Activated T-cell treated with anti-CD3 and anti-CD28 coated beads, Interleukin-2, amount 50 U/mL, for 72 hours (primary cell): ENCODE data around the gene KRTAP5-2. TPM values are rescaled to one million over a fixed set of nuclear protein-coding genes. Genes with fewer than 3 reads are reported as not detected.

ENCODE experiments used
- ATAC-seq, 2 donors: fragments of 150-1000 bp; cut with Tn5 transposase; replicated peaks in 1 of 2; 2 replicates each; pipeline ENCODE4 v1.10.0; 2021; ENCODE audit warnings: moderate library complexity in 2 of 2, mild to moderate bottlenecking in 1 of 2
- DNase-seq, 2 donors: peaks; one replicate each; pipeline ENCODE4 v3.0.0; 2021 to 2022; ENCODE audit warnings: mixed read lengths in 1 of 2
- H3K27ac Mint-ChIP-seq: one replicate; pipeline ENCODE4 v1.8.0; 2022; ENCODE audit warnings: mild to moderate bottlenecking, moderate library complexity, mixed read lengths
- H3K27me3 Mint-ChIP-seq: one replicate; pipeline ENCODE4 v1.8.0; 2022; ENCODE audit warnings: low read depth, mixed read lengths
- H3K36me3 Mint-ChIP-seq, 2 donors: one replicate each; pipeline ENCODE4 v1.8.0; 2022; ENCODE audit warnings: mixed read lengths in 2 of 2, mild to moderate bottlenecking in 1 of 2; ENCODE audit not compliant: insufficient read depth in 2 of 2
- H3K4me1 Mint-ChIP-seq: one replicate; pipeline ENCODE4 v1.8.0; 2022; ENCODE audit warnings: low read depth, mixed read lengths
- H3K4me3 Mint-ChIP-seq, 2 donors: one replicate each; pipeline ENCODE4 v1.8.0; 2022; ENCODE audit warnings: mild to moderate bottlenecking in 2 of 2, mixed read lengths in 2 of 2, moderate library complexity in 2 of 2
- H3K9me3 Mint-ChIP-seq, 2 donors: one replicate each; pipeline ENCODE4 v1.8.0; 2022; ENCODE audit warnings: mixed read lengths in 2 of 2
- total RNA-seq, 2 donors: library from RNA; stranded (reverse); gene quantifications; one replicate each; pipeline ENCODE4 v1.2.3, GENCODE V29; 2022

Gene KRTAP5-2
- total RNA-seq, 2 donors from 2014 or later: not detected

DNA sequence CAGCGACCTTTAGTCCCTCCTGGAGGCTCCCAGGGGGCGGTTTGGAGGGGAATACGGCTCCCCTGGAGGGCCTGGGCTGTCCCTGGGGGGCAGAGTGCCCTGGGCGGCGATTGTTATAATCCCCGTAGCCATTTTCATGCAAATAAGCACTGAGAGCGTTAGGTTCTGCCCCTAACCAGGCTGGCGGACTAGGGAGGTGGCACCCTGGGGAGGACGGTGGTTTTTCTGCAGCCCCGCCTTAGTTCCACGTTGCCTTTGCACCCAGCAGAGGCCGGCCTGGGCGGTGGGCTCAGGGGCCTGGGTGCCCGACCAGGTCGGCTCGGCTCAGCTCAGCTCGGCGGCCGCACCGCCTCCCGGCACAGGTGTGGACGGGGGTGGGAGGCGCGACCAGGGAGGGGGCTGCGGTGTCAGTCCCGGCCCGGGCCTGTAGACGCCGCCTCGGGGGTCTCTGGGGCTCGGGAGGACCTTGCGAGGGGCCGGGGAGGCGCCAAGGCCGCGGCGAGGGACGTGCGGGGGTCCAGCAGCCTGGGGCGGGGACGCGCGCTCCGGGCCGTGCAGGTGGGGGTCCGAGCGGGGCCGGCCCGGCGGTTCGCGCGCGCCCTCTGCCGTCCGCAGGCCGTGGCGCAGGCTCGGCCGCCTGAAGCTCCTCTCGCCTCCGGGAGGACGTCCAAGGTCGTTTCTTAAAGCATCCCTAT, 23.7 kb downstream of the KRTAP5-2 start:
- peak; percentile 51 to 59 for ATAC-seq
- peak overlapping the region; percentile 78 to 79 for H3K4me3 Mint-ChIP-seq
- H3K9me3 Mint-ChIP-seq: peaks cover 0 to 6% of the 10 kb centered on the region in 2 donors
- no peak overlapping the region for H3K27ac Mint-ChIP-seq
- H3K4me1 Mint-ChIP-seq: peaks cover 8% of the 10 kb centered on the region
- peak; percentile 64 to 76 for DNase-seq
- peaks cover 7% of the 10 kb centered on the region for H3K27me3 Mint-ChIP-seq
- peaks cover 3 to 7% of the 10 kb centered on the region in 2 donors for H3K36me3 Mint-ChIP-seq

DNA sequence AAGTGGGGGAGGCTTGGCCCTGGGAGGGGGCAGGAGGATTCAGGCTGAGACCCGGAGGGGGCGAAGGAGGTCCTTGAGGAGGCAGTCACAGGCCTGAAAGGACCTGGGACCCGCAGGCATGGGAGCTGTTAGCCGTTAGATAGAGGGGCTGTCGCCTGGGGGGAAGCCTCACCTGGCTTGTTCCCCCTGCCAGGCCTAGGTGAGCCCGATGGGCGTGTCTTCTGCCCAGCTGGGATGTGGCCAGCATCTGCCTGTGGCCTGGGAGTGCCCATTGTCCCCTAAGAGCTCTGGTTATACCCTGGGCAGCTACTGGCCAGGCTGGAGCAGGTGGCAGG, 24.2 kb downstream of the KRTAP5-2 start:
- peaks cover 8% of the 10 kb centered on the region for H3K4me1 Mint-ChIP-seq
- no peak overlapping the region for H3K27ac Mint-ChIP-seq
- peaks cover 7% of the 10 kb centered on the region for H3K27me3 Mint-ChIP-seq
- peaks cover 3 to 5% of the 10 kb centered on the region in 2 donors for H3K36me3 Mint-ChIP-seq
- DNase-seq (no peak), ATAC-seq (peak; percentile 3 to 14)
- peaks cover 0 to 6% of the 10 kb centered on the region in 2 donors for H3K9me3 Mint-ChIP-seq
- peak overlapping the region; percentile 78 to 79 for H3K4me3 Mint-ChIP-seq

DNA sequence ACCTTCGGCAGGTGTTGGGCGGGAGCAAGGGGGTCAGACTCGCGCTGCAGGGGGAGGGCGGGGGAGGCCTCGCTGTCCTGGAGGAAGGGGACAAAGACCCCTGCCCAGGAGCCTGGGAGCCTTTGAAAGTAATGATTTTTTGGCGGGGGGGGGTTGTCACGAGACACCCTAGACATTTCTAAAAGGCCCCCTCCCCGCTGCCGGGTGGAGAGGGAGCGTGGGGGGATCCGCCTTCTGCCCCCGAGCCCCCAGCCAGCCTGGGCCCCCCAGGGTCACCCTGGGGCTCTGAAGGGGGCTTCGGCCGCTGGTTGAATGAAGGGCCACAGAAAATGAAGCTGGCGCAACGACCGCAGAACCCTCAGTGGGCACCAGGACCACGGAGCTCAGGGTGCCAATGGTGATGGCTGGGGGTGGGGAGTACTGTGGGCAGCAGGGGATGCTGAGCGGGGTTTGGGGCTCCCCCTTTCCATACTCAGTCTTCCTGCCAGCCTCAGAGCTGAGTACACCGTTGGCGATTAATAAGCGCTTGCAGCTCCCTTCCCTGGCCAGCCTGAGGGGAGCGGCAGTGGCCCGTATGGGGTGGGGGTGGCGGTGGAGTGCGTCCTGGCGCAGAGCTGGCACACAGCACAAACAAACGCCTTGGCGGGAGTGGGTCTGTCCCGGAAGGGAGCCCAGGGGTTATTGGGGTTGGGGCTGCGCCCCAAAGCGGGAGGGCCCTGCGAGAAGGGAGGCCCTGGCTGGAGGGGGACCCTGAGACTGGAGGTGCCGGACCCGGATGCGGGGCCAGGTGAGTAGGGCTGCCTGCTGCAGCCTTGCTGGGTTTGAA, 24.8 kb downstream of the KRTAP5-2 start:
- Mint-ChIP-seq H3K27me3 (peaks cover 7% of the 10 kb centered on the region), H3K9me3 (peaks cover 0 to 3% of the 10 kb centered on the region in 2 donors), H3K36me3 (peaks cover 3 to 4% of the 10 kb centered on the region in 2 donors), H3K4me1 (peaks cover 8% of the 10 kb centered on the region), H3K27ac (no peak overlapping the region), H3K4me3 (peak overlapping the region; percentile 78 to 79)
- peak; percentile 32 to 35 for DNase-seq
- ATAC-seq: peak; percentile 3 to 6

DNA sequence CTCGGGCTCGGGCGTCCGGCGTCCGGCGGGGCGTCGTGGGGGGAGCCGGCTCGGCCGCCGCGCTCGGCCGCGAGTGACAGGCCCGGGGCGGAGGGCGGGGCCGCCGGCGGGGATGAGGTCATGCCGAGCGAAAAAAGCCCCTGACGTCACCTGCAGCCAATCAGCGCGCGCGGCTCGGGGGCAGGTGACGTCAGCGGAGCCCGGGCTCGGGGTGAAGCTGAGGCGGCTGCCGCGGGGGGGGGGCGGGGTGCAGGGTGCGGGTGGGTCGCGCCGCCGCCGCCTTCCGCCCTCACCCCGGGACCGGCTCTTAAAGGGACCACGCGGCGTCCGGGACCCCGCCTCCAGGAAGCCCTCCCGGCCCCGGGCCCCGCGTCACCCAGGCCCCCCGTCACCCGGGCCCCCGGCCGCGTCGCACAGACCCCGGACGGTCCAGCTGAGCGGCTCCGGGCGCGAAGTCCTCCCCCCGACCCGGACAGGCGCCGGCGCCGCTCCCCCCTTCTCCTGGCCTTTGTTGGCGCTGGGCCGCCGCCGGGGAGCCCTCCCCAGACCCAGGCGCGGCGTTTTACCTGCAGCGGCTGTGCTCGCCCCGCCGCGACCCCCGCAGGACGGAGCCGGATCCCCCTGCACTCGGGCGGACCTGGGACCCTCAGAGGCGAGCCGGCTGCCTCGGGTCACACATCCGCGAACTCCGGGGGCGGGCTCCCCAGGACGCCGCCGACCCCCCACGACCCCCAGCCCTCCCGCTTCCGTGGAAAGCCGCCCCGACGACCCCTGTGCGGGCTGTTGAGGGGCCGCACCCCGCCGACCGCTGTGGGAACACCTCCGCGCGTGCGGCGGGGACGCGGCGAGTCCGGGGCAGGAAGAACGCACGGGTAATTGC, 25.7 kb downstream of the KRTAP5-2 start, which contains the start of gene DUSP8:
DUSP8 (minus strand) TSS at position 75 of the 880 bp plus-strand sequence. CDS start 6,445 bp downstream, outside the sequence.
- Mint-ChIP-seq H3K4me1 (peaks cover 8% of the 10 kb centered on the region), H3K27me3 (peaks cover 7% of the 10 kb centered on the region), H3K36me3 (no peaks in the 10 kb centered on the region), H3K4me3 (peak within 1 kb of the TSS; percentile 64 to 79), H3K27ac (no peak within 1 kb of the TSS), H3K9me3 (no peaks in the 10 kb centered on the region)
- peak; percentile 75 to 79 for ATAC-seq
- DNase-seq: peak; percentile 94 to 96

DNA sequence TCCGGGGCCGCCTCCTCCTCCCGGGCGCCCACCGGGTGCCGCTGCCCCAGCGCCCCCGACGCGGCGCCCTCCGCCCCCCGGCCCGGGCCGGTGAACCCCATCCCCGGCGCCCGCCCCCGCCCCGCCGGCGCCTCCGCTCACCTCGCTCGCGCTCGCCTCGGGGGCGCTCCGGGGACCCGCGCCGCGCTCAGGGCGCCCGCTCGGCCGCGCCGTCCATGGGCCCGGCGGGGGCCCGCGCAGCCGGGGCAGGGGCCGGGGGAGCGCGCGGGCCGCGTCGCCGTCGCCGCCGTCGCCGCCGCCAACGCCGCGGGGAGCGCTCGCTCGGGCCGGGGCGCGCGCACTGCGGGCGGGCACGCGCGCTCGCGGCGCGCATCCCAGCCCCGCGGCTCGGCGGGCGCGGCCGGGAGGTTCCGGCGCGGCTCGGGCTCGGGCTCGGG, 26.3 kb downstream of the KRTAP5-2 start:
- Mint-ChIP-seq H3K4me3 (no peak overlapping the region), H3K9me3 (no peaks in the 10 kb centered on the region), H3K4me1 (peaks cover 8% of the 10 kb centered on the region), H3K27me3 (peaks cover 7% of the 10 kb centered on the region), H3K27ac (no peak overlapping the region), H3K36me3 (no peaks in the 10 kb centered on the region)
- DNase-seq (peak in 1 of 2 donors; percentile 30), ATAC-seq (peak; percentile 17 to 24)

DNA sequence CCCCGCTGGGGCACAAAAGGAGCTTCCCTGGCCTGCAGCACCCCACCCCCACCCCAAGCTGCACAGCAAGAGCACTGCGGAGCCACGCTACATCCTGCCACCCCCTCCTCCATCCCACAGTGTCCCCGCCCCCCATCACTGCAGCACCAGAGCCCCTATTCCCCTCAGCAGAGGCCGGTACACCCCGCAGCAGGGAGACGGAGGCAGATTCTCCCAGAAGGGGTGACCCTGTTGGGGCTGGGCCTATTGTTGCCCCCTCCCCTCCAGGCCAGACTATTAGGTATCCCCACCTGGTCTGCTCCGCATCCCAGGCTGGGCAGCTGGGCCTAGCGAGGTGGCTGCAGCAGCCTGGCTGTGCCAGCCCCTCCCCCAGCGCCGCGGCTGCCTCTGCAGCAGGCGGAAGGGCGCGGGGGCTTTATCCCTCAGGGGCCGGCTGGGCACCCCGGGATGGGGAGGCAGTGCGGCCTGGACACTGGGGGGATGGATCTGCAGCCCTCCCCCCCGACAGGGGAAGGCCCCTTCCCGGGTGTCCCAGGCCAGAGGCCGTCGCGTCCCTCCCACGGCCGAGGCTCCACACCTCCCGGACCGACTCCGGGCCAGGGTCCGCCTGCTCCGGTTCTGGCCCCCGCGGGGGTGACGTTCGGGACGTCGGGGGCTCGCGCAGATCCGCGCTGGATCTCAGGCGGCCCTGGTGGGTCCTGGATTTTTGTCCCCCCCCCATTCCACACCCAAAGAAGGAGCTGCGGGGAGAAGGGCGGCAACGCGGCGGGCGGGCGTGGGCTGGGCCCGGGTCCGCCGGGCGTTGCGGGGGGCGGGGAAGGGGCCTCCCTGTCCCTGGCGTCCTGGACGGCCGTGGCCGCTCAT, 27.0 kb downstream of the KRTAP5-2 start:
- Mint-ChIP-seq H3K27ac (no peak overlapping the region), H3K27me3 (peaks cover 7% of the 10 kb centered on the region), H3K36me3 (no peaks in the 10 kb centered on the region), H3K9me3 (no peaks in the 10 kb centered on the region), H3K4me3 (peak overlapping the region; percentile 50 to 64), H3K4me1 (peaks cover 8% of the 10 kb centered on the region)
- ATAC-seq (no peak), DNase-seq (no peak)

DNA sequence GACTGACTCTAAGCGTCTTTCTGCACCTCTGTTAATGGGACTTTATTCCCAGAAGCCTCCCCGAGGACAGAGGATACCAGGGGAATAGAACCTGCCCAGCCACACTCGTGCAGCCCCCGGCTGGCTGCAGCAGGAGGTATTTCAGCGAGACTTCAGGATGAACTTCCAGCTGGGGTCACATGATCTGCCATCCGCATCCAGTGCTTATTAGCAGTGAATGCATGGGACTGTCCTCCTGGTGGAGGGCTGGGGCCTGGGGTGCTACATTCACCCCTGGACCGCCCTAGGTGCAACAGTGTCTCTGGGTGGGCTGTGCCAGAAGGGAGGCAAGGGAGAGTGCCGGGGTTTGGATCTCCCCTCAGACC, 27.6 kb downstream of the KRTAP5-2 start:
- ATAC-seq (no peak), DNase-seq (no peak)
- H3K27me3 Mint-ChIP-seq: peaks cover 7% of the 10 kb centered on the region
- H3K4me3 Mint-ChIP-seq: peak overlapping the region; percentile 50 to 64
- H3K9me3 Mint-ChIP-seq: no peaks in the 10 kb centered on the region
- peaks cover 8% of the 10 kb centered on the region for H3K4me1 Mint-ChIP-seq
- no peak overlapping the region for H3K27ac Mint-ChIP-seq
- no peaks in the 10 kb centered on the region for H3K36me3 Mint-ChIP-seq

DNA sequence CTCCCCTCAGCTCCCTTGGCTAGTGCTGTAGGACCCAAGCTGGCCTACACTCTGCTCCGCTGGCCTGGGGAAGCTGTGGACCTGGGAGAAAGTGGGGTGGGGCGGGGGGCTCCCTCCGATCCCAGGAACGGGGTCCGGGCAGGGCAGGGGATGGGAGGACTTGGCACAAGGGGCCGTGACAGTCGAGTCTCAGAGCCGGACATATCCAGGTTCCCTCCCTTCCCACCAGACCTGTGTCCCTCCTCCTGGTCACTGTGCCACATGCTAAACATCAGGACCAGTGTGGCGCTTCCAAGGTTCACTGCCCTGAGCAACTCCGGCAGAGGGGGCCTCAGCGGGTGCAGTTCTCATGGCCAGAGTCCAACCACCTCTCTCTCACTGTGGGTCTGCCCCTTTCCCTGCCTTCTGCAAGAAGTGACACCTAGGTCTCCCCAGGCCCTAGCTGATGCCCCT, 28.1 kb downstream of the KRTAP5-2 start:
- H3K4me1 Mint-ChIP-seq: peaks cover 8% of the 10 kb centered on the region
- H3K27me3 Mint-ChIP-seq: peaks cover 3% of the 10 kb centered on the region
- H3K36me3 Mint-ChIP-seq: no peaks in the 10 kb centered on the region
- ATAC-seq (no peak), DNase-seq (no peak)
- H3K27ac Mint-ChIP-seq: no peak overlapping the region
- no peaks in the 10 kb centered on the region for H3K9me3 Mint-ChIP-seq
- H3K4me3 Mint-ChIP-seq: no peak overlapping the region

DNA sequence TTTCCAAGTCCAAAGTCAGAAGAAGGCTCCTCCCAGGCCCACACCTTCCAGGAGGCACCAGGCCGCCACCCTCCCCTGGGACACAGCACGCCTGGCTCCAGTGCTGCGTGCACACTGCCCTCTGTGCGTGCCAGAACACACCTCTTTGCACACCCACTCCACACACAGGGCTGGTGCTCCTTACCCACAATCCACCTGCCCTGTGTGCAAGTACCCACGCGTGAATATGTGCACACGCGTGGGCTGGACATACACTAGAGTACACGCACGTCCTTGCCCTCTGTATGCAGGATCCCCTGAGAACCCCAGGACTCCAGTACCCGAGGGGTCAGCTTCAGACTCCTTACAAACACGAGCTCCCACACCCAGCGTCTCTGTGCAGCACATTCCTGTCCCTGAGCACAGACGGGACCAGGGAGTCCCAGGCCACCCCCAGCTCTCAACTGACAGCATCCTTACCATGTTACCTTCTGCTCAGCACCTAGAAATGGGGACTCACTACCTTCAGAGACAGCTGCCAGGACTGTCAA, 28.8 kb downstream of the KRTAP5-2 start:
- DNase-seq: no peak
- Mint-ChIP-seq H3K36me3 (no peaks in the 10 kb centered on the region), H3K4me1 (peaks cover 8% of the 10 kb centered on the region), H3K27me3 (no peaks in the 10 kb centered on the region), H3K4me3 (no peak overlapping the region), H3K27ac (no peak overlapping the region), H3K9me3 (no peaks in the 10 kb centered on the region)
- no peak for ATAC-seq

DNA sequence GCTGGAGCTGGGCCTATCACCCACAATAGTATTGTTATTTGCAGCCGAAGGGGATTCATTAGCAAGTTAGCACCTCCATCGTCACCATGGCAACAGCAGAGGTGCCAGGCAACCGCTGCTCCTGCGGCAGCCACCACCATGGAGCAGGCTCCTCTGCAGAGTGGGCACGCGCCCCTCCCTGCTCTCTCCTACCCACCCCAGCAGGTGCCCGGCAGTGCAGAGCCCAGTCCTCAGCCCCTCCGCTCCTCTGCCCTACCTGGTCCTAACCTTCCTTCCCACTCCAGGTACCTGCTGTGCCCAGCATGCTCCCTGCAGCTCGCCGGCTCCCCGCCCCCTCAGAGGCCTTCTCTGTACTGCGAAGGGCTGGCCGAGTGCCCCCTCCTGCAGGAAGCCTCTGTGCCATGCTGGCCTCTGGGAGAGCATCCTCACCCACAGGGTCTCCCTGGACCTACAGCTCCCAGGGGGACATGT, 29.6 kb downstream of the KRTAP5-2 start:
- Mint-ChIP-seq H3K36me3 (no peaks in the 10 kb centered on the region), H3K4me1 (peaks cover 2% of the 10 kb centered on the region), H3K27me3 (no peaks in the 10 kb centered on the region), H3K4me3 (no peak overlapping the region), H3K9me3 (no peaks in the 10 kb centered on the region), H3K27ac (no peak overlapping the region)
- no peak for DNase-seq
- ATAC-seq: no peak

DNA sequence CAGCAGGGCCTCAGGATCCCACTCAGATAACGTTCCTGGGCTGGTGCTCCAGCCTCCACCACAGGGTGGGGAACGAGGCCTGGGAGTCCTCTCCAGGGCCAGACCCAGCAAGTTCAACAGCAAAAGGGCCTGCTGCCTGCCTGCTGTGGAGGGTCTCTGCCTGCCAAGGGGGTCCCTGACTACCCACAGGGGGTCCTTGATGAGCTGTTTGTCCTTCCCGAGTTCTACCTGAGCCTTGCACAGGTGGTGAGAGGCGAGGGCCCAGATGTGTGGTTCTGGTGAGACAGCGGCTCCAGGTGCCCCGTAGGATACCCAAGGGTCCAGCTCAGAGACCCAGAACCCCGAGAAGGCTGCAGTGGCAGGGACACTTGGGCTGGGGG, 30.4 kb downstream of the KRTAP5-2 start:
- Mint-ChIP-seq H3K27ac (no peak overlapping the region), H3K9me3 (no peaks in the 10 kb centered on the region), H3K4me3 (no peak overlapping the region), H3K27me3 (no peaks in the 10 kb centered on the region), H3K4me1 (no peaks in the 10 kb centered on the region), H3K36me3 (no peaks in the 10 kb centered on the region)
- ATAC-seq: no peak
- no peak for DNase-seq
